Right lobe of liver (tissue), 4 donors: ENCODE data around the gene HGFAC.

ENCODE experiments used
- POLR2A ChIP-seq: fragments of 450-650 bp; IDR thresholded peaks from one replicate; pipeline ENCODE4 v1.6.1; 2017; ENCODE audit warnings: antibody characterized with exemption, mild to moderate bottlenecking
- TF ChIP-seq, protein P1 (sequence below), 4 donors: fragments of 200-600 bp in 3 of 4; fragments of 450-650 bp in 1 of 4; IDR thresholded peaks; one replicate each; pipeline versions ENCODE4 v1.5.1 to v1.8.0; 2016 to 2022; ENCODE audit warnings: antibody characterized with exemption in 4 of 4, mild to moderate bottlenecking in 2 of 4
- donor health status: DM: no; HTN: no; CAD: no.
- donor health status: DM: no; HTN: no; CAD: no.
- donor health status: DM: no; HTN: yes; CAD: no.

DNA sequence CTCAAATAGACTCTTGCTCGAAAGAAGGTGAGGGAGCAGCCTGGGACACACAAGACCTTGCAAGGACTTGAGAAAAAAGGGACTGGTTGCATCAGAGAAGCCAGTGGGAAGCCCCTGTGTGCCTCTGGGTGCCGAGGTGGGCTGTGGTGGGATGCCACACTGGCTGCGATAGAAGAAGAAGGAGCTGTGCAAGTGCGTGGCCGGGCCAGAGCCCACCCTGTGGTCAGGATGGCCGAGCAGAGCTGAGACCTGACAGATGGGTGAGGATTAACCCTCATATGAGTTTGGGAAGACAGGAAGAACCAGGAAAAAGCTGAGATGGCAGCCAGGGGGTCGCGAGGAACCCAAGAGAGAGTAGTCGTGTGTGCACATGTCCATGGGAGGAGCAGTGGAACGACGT lies 44.6 kb upstream of the HGFAC start:
- TF ChIP-seq, protein P1, sequence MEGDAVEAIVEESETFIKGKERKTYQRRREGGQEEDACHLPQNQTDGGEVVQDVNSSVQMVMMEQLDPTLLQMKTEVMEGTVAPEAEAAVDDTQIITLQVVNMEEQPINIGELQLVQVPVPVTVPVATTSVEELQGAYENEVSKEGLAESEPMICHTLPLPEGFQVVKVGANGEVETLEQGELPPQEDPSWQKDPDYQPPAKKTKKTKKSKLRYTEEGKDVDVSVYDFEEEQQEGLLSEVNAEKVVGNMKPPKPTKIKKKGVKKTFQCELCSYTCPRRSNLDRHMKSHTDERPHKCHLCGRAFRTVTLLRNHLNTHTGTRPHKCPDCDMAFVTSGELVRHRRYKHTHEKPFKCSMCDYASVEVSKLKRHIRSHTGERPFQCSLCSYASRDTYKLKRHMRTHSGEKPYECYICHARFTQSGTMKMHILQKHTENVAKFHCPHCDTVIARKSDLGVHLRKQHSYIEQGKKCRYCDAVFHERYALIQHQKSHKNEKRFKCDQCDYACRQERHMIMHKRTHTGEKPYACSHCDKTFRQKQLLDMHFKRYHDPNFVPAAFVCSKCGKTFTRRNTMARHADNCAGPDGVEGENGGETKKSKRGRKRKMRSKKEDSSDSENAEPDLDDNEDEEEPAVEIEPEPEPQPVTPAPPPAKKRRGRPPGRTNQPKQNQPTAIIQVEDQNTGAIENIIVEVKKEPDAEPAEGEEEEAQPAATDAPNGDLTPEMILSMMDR (IDR thresholded peaks at IDR 0.05): no peak
- TF ChIP-seq POLR2A: no peak
